HFF-Myc (cell line): ENCODE data around the gene G3BP2.

Experiments used
- DNase-seq: peaks from one replicate; pipeline ENCODE4 v3.0.0-alpha.2; 2011; ENCODE audit warnings: low read depth; ENCODE audit errors: extremely low read depth
- H3K4me3 ChIP-seq: replicated peaks from 2 replicates; pipeline ENCODE4 v1.5.1; 2011; ENCODE audit warnings: low read depth, mild to moderate bottlenecking, control low read depth, low read length
- TF ChIP-seq, protein P1 (sequence below): IDR thresholded peaks from 2 replicates; pipeline ENCODE4 v1.5.1; 2012; ENCODE audit warnings: mild to moderate bottlenecking, low read depth, low read length, control low read depth; ENCODE audit errors: missing control alignments

The G3BP2 gene

DNA sequence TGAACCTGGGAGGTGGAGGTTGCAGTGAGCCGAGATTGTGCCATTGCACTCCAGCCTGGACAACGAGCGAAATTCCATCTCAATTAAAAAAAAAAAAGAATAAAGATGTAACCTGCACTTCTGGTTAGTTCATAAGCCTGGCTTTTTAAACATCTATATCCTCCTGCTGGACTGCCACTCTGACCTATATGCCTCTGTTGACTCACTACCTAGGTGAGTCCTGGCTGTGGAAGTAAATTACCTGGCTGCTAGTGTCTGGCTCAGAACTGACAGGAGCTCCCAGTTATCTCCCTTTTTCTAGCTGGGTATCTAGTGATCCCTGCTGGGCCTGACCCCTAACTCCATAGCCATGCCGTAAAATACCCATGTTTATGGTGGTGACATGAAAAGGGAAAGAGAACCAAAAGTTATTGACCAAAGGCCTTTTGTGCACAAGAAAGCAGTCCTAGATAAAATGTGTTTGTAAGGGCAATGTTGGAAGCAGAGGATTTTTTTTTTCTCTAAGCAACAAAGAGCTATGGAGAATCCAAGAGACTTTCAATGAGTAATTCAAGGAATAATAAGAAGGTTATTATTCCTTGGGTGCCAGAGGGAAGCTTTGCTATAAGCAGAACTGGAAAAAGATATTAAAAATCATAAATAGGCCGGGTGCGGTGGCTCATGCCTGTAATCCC is 10.4 kb upstream of the G3BP2 start:
- no peak overlapping the region for H3K4me3 ChIP-seq
- no peak for DNase-seq
- TF ChIP-seq, protein P1, sequence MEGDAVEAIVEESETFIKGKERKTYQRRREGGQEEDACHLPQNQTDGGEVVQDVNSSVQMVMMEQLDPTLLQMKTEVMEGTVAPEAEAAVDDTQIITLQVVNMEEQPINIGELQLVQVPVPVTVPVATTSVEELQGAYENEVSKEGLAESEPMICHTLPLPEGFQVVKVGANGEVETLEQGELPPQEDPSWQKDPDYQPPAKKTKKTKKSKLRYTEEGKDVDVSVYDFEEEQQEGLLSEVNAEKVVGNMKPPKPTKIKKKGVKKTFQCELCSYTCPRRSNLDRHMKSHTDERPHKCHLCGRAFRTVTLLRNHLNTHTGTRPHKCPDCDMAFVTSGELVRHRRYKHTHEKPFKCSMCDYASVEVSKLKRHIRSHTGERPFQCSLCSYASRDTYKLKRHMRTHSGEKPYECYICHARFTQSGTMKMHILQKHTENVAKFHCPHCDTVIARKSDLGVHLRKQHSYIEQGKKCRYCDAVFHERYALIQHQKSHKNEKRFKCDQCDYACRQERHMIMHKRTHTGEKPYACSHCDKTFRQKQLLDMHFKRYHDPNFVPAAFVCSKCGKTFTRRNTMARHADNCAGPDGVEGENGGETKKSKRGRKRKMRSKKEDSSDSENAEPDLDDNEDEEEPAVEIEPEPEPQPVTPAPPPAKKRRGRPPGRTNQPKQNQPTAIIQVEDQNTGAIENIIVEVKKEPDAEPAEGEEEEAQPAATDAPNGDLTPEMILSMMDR, result no peak

DNA sequence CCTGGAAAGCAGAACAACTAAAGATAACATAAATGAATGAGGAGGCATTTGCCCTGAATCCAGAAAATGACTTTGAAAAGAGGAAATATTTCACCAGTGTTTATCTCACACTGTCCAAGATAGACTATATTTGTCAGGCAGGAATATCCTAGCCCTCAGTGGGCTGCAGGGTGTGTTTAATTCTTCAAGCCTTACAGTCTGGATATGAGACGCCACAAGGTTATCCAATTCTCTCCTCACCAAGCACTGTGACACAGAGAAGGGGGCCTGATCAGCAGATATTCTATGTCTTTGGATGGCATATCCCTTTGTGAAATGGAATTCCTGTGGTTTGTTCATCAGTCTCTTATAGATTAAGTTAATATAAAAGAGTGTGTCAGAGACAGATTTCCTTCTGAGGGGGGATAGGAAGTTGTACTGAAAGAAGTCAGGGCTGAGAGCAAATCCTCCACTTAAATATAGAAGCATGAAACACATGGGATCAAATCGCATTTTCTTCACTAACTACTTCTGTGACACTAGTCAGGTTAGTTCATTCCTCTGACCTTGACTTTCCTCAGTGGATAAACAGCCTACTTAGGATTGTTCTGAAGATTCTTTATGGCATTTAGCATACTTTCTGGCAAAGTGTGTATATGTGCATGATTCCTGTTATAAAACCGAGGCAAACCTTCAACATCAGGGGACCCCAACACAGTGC is 6.8 kb upstream of the G3BP2 start:
- TF ChIP-seq, protein P1, result no peak
- no peak for DNase-seq
- H3K4me3 ChIP-seq, result no peak overlapping the region

DNA sequence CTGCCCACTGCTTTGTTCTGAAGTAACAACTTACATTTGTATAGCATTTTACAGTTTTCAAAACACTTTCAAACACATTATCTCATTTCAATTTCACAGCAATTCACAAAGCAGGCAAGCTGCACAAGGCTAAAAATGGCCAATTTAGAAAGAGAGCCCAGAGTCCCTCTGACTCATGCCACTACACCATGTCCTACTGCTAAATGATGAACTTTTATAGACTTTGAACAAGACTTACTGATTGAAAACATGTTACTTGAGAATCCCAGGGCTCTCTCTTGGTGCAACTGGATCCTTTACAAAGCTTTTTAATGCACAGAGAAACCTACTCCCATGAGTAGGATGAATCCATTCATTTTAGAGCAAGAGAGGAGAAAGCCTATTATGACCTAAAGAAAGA is 5.8 kb upstream of the G3BP2 start:
- no peak overlapping the region for H3K4me3 ChIP-seq
- DNase-seq, result no peak
- TF ChIP-seq, protein P1, result no peak

DNA sequence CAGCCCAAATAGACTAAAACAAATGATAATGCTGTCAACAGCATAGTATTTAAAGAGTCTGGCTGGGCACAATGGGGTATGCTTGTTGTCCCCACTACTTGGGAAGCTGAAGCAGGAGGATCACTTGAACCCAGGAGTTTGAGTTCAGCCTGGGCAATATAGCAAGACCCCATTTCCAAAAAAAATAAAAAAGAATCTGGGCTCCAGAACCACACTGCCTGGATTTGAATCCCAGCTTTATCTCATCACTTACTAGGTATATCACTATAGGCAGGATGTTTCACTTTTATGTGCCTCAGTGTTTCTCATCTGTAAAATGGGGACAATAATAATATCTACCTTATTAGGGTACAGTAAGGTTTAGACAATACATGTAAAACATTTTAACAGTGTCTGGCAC is 5.3 kb upstream of the G3BP2 start:
- TF ChIP-seq, protein P1, result no peak
- no peak for DNase-seq
- no peak overlapping the region for H3K4me3 ChIP-seq

DNA sequence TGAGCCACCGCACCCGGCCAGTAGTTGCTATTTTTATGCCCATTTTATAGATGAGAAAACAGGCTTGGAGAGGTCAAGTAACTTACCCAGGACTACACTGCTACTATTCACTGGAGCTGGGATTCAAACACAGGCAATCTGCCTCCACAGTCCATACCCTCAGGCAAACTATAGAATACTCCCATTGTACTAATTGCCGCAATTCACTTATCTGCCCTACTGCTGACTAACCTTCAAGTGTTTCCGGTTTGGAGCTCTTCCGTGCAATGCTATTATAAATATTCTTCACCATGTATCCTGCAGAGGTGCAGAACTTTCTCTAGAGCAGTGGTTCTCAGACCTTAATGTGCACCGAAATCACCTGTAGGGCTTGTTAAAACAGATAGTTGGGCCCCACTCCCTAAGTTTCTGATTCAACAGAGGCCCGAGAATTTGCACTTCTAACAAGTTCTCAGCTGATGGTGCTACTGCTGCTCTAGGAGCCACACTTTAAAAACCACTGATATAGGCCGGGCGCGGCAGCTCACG is 1.9 kb upstream of the G3BP2 start:
- DNase-seq, result no peak
- TF ChIP-seq, protein P1, result no peak
- no peak overlapping the region for H3K4me3 ChIP-seq

DNA sequence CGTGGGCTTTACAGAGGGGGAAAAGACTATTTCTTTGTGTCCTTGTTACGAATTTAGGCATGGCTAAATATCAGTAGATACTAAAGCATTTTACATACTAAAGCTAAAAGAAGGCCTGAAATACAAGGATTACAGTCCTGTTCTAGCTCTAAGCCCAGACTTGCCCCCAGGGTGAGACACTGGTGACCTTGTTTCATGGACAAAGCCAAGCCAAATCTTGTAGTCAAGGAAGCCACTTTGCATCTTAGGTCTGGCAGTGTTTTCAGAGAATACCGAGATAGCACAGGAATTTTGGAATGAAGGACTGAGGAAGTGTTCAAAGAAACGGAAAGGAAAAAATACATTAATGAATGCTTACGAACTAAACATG is 733 bp upstream of the G3BP2 start:
- peak overlapping the region; percentile 99 for H3K4me3 ChIP-seq
- DNase-seq, result no peak
- TF ChIP-seq, protein P1, result no peak
